ENCODE results near the gene SPEF1. TPM values are rescaled to one million over a fixed set of nuclear protein-coding genes. Genes with fewer than 3 reads are reported as not detected.

SPEF1 gene
- total RNA-seq, 2 donors from 2014 or later, result 0.48 to 0.49 TPM

- no peaks in the 10 kb centered on the region for H3K27me3 Mint-ChIP-seq (ENCODE audit: low read depth)
- peaks cover 0 to 2% of the 10 kb centered on the region in 2 donors for H3K36me3 Mint-ChIP-seq (ENCODE audit: insufficient read depth in 2 of 2)
- peak; percentile 50 to 51 for DNase-seq
- no peak for ATAC-seq (replicated peaks in 1 of 2)
- H3K27ac Mint-ChIP-seq, result peak overlapping the region; percentile 74
- H3K9me3 Mint-ChIP-seq, result no peaks in the 10 kb centered on the region
- peak overlapping the region; percentile 64 to 82 for H3K4me3 Mint-ChIP-seq
- H3K4me1 Mint-ChIP-seq (ENCODE audit: low read depth), result peaks cover 80% of the 10 kb centered on the region
Observed at GRCh38 chr20:3815703-3816315, 34.6 kb upstream of the SPEF1 start.

DNA sequence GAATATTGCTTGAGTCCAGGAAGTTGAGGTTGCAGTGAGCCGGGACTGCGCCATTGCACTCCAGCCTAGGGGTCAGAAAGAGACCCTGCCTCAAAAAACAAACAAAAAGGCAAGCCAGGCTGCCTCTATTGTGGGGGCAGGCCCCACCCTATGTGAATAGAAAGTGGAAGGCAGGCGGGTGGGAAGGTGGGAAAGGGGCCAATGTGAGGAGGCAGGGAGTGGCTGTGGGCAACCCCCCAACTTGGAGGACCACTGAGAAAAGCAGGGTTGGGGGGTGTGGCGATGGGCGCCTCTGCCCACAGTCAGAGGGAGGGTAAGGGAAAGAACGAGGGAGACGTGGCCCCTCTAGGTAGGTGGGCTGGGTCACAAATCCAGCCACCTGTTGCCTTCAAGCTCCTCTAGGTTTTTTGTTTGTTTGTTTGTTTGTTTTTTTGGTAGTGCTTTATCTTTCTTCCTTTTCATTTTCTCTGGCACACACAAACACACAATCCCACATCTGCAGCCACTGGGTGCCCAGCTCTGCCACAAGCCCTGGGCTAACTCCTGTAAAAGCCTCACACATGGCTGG is 33.8 kb upstream of the SPEF1 start:
- Mint-ChIP-seq H3K9me3 (no peaks in the 10 kb centered on the region), H3K27ac (peak overlapping the region; percentile 74), H3K27me3 (ENCODE audit: low read depth) (no peaks in the 10 kb centered on the region), H3K36me3 (ENCODE audit: insufficient read depth in 2 of 2) (peaks cover 0 to 2% of the 10 kb centered on the region in 2 donors), H3K4me1 (ENCODE audit: low read depth) (peaks cover 83% of the 10 kb centered on the region), H3K4me3 (peak overlapping the region in 1 of 2 donors; percentile 5)
- ATAC-seq (replicated peaks in 1 of 2), result no peak
- no peak for DNase-seq

GRCh38 chr20:3813848-3814581 is 32.8 kb upstream of the SPEF1 start:
- peaks cover 73% of the 10 kb centered on the region for H3K4me1 Mint-ChIP-seq (ENCODE audit: low read depth)
- DNase-seq (peak; percentile 41 to 55), ATAC-seq (replicated peaks in 1 of 2) (peak; percentile 39 to 47)
- H3K36me3 Mint-ChIP-seq (ENCODE audit: insufficient read depth in 2 of 2), result peaks cover 0 to 2% of the 10 kb centered on the region in 2 donors
- no peaks in the 10 kb centered on the region for H3K9me3 Mint-ChIP-seq
- no peaks in the 10 kb centered on the region for H3K27me3 Mint-ChIP-seq (ENCODE audit: low read depth)
- H3K27ac Mint-ChIP-seq, result no peak overlapping the region
- peak overlapping the region; percentile 28 to 54 for H3K4me3 Mint-ChIP-seq

DNA sequence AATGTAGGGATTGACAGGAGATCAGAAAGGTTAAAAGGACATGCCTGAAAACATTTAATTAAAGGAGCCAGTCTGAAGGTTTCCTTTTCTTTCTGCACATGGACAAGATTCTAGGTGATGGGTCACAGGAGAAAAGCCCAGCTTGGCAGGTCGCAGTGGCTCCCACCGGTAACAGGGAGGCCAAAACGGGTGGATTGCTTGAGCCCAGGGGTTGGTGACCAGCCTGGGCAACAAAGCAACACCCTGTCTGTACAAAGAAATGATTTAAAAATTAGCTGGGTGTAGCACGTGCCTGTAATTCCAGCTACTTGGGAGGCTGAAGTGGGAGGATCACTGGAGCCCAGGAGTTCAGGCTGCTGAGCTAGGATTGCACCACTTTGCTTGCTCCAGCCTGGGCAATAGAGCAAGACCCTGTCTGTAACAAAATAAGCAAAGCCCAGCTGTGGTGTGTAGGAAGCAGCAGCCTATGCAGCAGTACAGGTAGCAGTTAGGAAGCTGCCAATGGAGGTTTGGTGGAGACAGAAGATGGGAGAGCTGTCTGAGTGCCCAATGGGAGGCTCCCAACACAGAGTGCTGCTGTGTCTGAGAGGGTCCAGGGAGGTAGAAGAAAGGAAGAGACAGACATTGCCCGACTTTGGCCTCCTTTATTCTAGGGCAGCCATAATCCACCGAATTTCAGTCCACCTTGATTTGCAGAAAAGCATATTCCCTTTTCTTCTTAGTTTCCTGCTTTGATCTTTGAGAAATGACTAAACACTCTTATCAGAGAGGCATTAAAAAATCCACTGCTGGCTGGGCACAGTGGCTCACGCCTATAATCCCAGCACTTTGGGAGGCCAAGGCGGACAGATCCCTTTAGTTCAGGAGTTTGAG is 32.0 kb upstream of the SPEF1 start:
- no peaks in the 10 kb centered on the region for H3K27me3 Mint-ChIP-seq (ENCODE audit: low read depth)
- peaks cover 0 to 2% of the 10 kb centered on the region in 2 donors for H3K36me3 Mint-ChIP-seq (ENCODE audit: insufficient read depth in 2 of 2)
- H3K4me1 Mint-ChIP-seq (ENCODE audit: low read depth), result peaks cover 66% of the 10 kb centered on the region
- no peaks in the 10 kb centered on the region for H3K9me3 Mint-ChIP-seq
- DNase-seq (no peak), ATAC-seq (replicated peaks in 1 of 2) (peak in 1 of 2 donors; percentile 0)
- peak overlapping the region; percentile 6 for H3K27ac Mint-ChIP-seq
- H3K4me3 Mint-ChIP-seq, result peak overlapping the region; percentile 28 to 54

GRCh38 chr20:3812259-3812681 is 31.0 kb upstream of the SPEF1 start:
- peaks cover 67% of the 10 kb centered on the region for H3K4me1 Mint-ChIP-seq (ENCODE audit: low read depth)
- H3K4me3 Mint-ChIP-seq, result peak overlapping the region; percentile 91 to 97
- H3K36me3 Mint-ChIP-seq (ENCODE audit: insufficient read depth in 2 of 2), result peaks cover 0 to 2% of the 10 kb centered on the region in 2 donors
- no peak for DNase-seq
- no peak for ATAC-seq (replicated peaks in 1 of 2)
- no peaks in the 10 kb centered on the region for H3K27me3 Mint-ChIP-seq (ENCODE audit: low read depth)
- H3K27ac Mint-ChIP-seq, result peak overlapping the region; percentile 95
- H3K9me3 Mint-ChIP-seq, result no peaks in the 10 kb centered on the region

GRCh38 chr20:3811467-3812258 is 30.4 kb upstream of the SPEF1 start:
- Mint-ChIP-seq H3K4me1 (ENCODE audit: low read depth) (peaks cover 67% of the 10 kb centered on the region), H3K27ac (peak overlapping the region; percentile 95), H3K27me3 (ENCODE audit: low read depth) (no peaks in the 10 kb centered on the region), H3K9me3 (no peaks in the 10 kb centered on the region), H3K36me3 (ENCODE audit: insufficient read depth in 2 of 2) (peaks cover 0 to 2% of the 10 kb centered on the region in 2 donors), H3K4me3 (peak overlapping the region; percentile 91 to 97)
- DNase-seq (peak; percentile 94 to 96), ATAC-seq (replicated peaks in 1 of 2) (peak; percentile 92 to 94)

DNA sequence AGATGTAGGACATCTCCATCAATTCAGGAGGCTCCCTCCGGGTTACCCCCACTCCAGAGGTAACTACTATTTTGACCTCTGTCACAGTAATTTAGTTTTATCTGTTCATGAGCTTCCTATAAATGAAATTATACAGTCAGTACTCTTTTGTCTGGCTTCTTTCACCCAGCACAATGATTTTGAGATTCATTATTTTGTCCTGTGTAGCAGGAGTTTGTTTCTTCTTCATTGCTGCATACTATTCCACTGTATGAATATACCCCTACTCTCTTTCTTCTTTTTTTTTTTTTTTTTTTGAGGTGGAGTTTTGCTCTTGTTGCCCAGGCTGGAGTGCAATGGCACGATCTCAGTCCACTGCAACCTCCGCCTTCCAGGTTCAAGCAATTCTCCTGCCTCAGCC is 27.3 kb upstream of the SPEF1 start:
- peaks cover 51% of the 10 kb centered on the region for H3K4me1 Mint-ChIP-seq (ENCODE audit: low read depth)

GRCh38 chr20:3804781-3805180 is 23.5 kb upstream of the SPEF1 start:
- H3K9me3 Mint-ChIP-seq, result no peaks in the 10 kb centered on the region
- peaks cover 43% of the 10 kb centered on the region for H3K4me1 Mint-ChIP-seq (ENCODE audit: low read depth)
- peaks cover 9 to 29% of the 10 kb centered on the region in 2 donors for H3K36me3 Mint-ChIP-seq (ENCODE audit: insufficient read depth in 2 of 2)
- H3K4me3 Mint-ChIP-seq, result no peak overlapping the region
- H3K27me3 Mint-ChIP-seq (ENCODE audit: low read depth), result no peaks in the 10 kb centered on the region
- no peak overlapping the region for H3K27ac Mint-ChIP-seq
- DNase-seq, result no peak
- ATAC-seq (replicated peaks in 1 of 2), result no peak

More for the DNA sequence above, 27.3 kb upstream of the SPEF1 start:
- Mint-ChIP-seq H3K36me3 (ENCODE audit: insufficient read depth in 2 of 2) (peaks cover 3 to 12% of the 10 kb centered on the region in 2 donors), H3K27me3 (ENCODE audit: low read depth) (no peaks in the 10 kb centered on the region), H3K27ac (no peak overlapping the region), H3K9me3 (no peaks in the 10 kb centered on the region), H3K4me3 (no peak overlapping the region)
- ATAC-seq (replicated peaks in 1 of 2) (no peak), DNase-seq (no peak)

DNA sequence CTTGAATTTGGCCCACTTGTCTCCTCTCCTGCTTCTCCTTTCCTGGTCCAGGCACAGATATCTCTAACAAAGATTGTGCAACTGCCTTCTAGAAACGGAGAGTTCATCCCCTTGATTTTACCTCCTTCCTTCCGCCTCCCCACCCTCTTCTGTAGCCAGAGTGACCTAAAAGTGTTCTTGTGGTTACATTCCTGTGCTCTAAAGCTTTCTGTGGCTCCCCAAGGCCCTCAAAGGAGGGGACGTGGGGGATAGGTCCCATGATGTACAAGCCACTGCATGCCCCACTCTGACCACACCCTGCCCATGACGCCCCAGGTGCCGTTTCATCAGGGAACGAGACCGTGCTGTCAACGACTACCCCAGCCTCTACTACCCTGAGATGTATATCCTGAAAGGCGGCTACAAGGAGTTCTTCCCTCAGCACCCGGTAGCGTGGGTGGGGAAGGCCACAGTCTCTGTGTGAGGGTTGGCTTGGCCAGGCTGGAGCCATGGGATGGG is 23.1 kb upstream of the SPEF1 start:
- H3K4me3 Mint-ChIP-seq, result no peak overlapping the region

DNA sequence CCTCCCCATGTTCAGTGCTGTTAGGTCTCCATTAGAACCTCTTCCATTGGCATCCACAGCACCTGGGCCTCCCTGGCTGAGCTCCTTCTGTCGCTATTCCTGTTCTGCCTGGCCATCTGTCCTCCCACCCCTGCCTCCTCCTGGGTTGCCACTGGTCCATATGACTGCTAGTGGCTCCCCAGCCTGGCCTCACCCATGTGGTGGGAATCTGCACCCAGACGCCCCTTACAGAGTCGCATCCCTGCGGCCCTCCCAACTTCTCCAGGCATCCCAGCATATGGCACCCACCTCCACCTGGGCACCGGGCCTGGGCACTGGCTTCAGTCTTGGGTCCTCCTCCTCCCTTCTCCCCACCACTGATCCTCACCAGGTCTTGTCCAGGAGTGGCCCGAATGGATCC is 22.6 kb upstream of the SPEF1 start:
- Mint-ChIP-seq H3K27me3 (ENCODE audit: low read depth) (no peaks in the 10 kb centered on the region), H3K27ac (no peak overlapping the region), H3K4me3 (no peak overlapping the region), H3K9me3 (no peaks in the 10 kb centered on the region), H3K36me3 (ENCODE audit: insufficient read depth in 2 of 2) (peaks cover 9 to 31% of the 10 kb centered on the region in 2 donors), H3K4me1 (ENCODE audit: low read depth) (peaks cover 51% of the 10 kb centered on the region)
- DNase-seq, result no peak
- ATAC-seq (replicated peaks in 1 of 2), result no peak

More for the DNA sequence above, 23.1 kb upstream of the SPEF1 start:
- DNase-seq, result no peak
- peaks cover 9 to 29% of the 10 kb centered on the region in 2 donors for H3K36me3 Mint-ChIP-seq (ENCODE audit: insufficient read depth in 2 of 2)
- no peak overlapping the region for H3K27ac Mint-ChIP-seq
- ATAC-seq (replicated peaks in 1 of 2), result no peak
- H3K9me3 Mint-ChIP-seq, result no peaks in the 10 kb centered on the region
- peaks cover 47% of the 10 kb centered on the region for H3K4me1 Mint-ChIP-seq (ENCODE audit: low read depth)
- H3K27me3 Mint-ChIP-seq (ENCODE audit: low read depth), result no peaks in the 10 kb centered on the region

DNA sequence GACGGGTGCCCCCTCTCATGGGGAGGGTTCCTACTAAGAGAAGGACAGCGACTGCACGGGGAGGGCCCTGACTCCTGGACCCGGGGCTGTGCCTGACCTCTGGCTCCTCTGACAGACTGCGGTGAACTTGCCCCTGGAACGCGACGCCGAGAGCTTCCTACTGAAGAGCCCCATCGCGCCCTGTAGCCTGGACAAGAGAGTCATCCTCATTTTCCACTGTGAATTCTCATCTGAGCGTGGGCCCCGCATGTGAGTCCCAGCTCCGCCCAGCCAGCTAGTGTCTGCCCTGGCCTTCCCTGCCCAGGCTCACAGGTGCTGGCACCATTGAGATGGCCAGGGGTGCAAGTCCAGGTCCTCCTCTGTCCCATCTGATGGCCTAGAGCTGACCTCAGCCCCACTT is 22.0 kb upstream of the SPEF1 start:
- peaks cover 11 to 34% of the 10 kb centered on the region in 2 donors for H3K36me3 Mint-ChIP-seq (ENCODE audit: insufficient read depth in 2 of 2)
- no peaks in the 10 kb centered on the region for H3K27me3 Mint-ChIP-seq (ENCODE audit: low read depth)
- ATAC-seq (replicated peaks in 1 of 2) (no peak), DNase-seq (no peak)
- H3K4me1 Mint-ChIP-seq (ENCODE audit: low read depth), result peaks cover 57% of the 10 kb centered on the region
- no peaks in the 10 kb centered on the region for H3K9me3 Mint-ChIP-seq
- H3K27ac Mint-ChIP-seq, result no peak overlapping the region
- no peak overlapping the region for H3K4me3 Mint-ChIP-seq
